K562 (cell line): ENCODE results near the gene CBFA2T3.

Source experiments
- BRCA1 ChIP-seq, 2 experiments: fragments of 450-650 bp in 1 of 2; sonication (generic) in 1 of 2; formaldehyde crosslinking in 1 of 2; IDR thresholded peaks; 2 replicates each; pipeline versions ENCODE4 v1.5.0 to v1.6.1; 2017 to 2020; ENCODE audit warnings: mild to moderate bottlenecking in 1 of 2, missing genetic modification reagents in 1 of 2
- CTCF ChIP-seq, 3 experiments: IDR thresholded peaks in 2 of 3; conservative IDR thresholded peaks in 1 of 3; 2 replicates each; pipeline ENCODE4 v1.5.1; 2011 to 2012; ENCODE audit warnings: low read length in 3 of 3, mild to moderate bottlenecking in 3 of 3, control low read depth in 2 of 3, improper control_type of control experiment in 1 of 3, inconsistent platforms in 1 of 3, low read depth in 1 of 3, mixed read lengths in 1 of 3, moderate library complexity in 1 of 3; ENCODE audit not compliant: insufficient read depth in 2 of 3
- FOSL1 ChIP-seq: fragments of 200-800 bp; sonication (Bioruptor generic); conservative IDR thresholded peaks from 2 replicates; pipeline ENCODE4 v1.6.1; 2016; ENCODE audit warnings: missing genetic modification characterization, missing compliant biosample characterization
- FOXM1 ChIP-seq, 2 experiments: fragments of 450-650 bp in 1 of 2; sonication (generic) in 1 of 2; formaldehyde crosslinking in 1 of 2; IDR thresholded peaks; 2 replicates each; pipeline versions ENCODE4 v1.6.1 to v1.9.0; 2017 to 2022; ENCODE audit warnings: low read depth in 2 of 2, mild to moderate bottlenecking in 2 of 2, missing genetic modification reagents in 1 of 2, moderate library complexity in 1 of 2
- KDM1A ChIP-seq, 2 experiments: fragments of 450-650 bp; IDR thresholded peaks; 2 replicates each; pipeline ENCODE4 v1.6.1; 2016; ENCODE audit warnings: mild to moderate bottlenecking in 2 of 2
- KLF1 ChIP-seq: fragments of 450-650 bp; IDR thresholded peaks from 2 replicates; pipeline ENCODE4 v1.6.1; 2016; ENCODE audit warnings: missing genetic modification characterization, missing compliant biosample characterization
- MYNN ChIP-seq, 2 experiments: sonication (generic); formaldehyde crosslinking in 1 of 2; IDR thresholded peaks; 2 replicates each; pipeline versions ENCODE4 v1.5.0 to v1.6.1; 2016 to 2020; ENCODE audit warnings: antibody characterized with exemption in 1 of 2, missing genetic modification reagents in 1 of 2
- PATZ1 ChIP-seq: fragments of 250-450 bp; sonication (Bioruptor Pico); IDR thresholded peaks from 2 replicates; pipeline ENCODE4 v1.5.0; 2020; ENCODE audit warnings: mild to moderate bottlenecking, borderline replicate concordance
- THAP7 ChIP-seq: fragments of 250-450 bp; sonication (Bioruptor Pico); IDR thresholded peaks from 2 replicates; pipeline ENCODE4 v1.5.0; 2021
- ZNF175 ChIP-seq: fragments of 200-800 bp; sonication (Bioruptor generic); IDR thresholded peaks from 2 replicates; pipeline ENCODE4 v1.6.1; 2016; ENCODE audit warnings: low read depth, mild to moderate bottlenecking, missing genetic modification characterization, missing compliant biosample characterization
- ZNF184 ChIP-seq: sonication (generic); formaldehyde crosslinking; IDR thresholded peaks from 2 replicates; pipeline ENCODE4 v1.5.0; 2020; ENCODE audit warnings: missing genetic modification reagents

GRCh38 chr16:88865742-88866141, 111.3 kb downstream of the CBFA2T3 start:
- TF ChIP-seq KLF1 (tag) = no peak
- no peak for TF ChIP-seq CTCF (IDR thresholded peaks at IDR 0.05 in 2 of 3, conservative IDR thresholded peaks at IDR 0.05 in 1 of 3; ENCODE audit: insufficient read depth in 2 of 3, low read depth in 1 of 3, low read length in 3 of 3)
- TF ChIP-seq KDM1A (IDR thresholded peaks at IDR 0.05) = no peak
- no peak for TF ChIP-seq ZNF184
- no peak for TF ChIP-seq ZNF175 (CRISPR knock-in tag)
- no peak for TF ChIP-seq BRCA1 (IDR thresholded peaks at IDR 0.05)
- TF ChIP-seq BRCA1 (CRISPR knock-in tag; IDR thresholded peaks at IDR 0.05) = no peak
- no peak for TF ChIP-seq MYNN (IDR thresholded peaks at IDR 0.05)
- no peak for TF ChIP-seq MYNN (CRISPR knock-in tag; IDR thresholded peaks at IDR 0.05)
- no peak for TF ChIP-seq FOXM1 (IDR thresholded peaks at IDR 0.05; ENCODE audit: low read depth)
- TF ChIP-seq FOXM1 (CRISPR knock-in tag; IDR thresholded peaks at IDR 0.05; ENCODE audit: low read depth) = no peak
- TF ChIP-seq PATZ1 (CRISPR knock-in tag) = no peak
- TF ChIP-seq FOSL1 = no peak
- no peak for TF ChIP-seq THAP7 (CRISPR knock-in tag)
